Measurements from ENCODE around the gene CMTM7.
A peak's percentile ranks its signal among the peaks of the same experiment; 100 is the strongest.

The CMTM7 gene, protein sequence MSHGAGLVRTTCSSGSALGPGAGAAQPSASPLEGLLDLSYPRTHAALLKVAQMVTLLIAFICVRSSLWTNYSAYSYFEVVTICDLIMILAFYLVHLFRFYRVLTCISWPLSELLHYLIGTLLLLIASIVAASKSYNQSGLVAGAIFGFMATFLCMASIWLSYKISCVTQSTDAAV

DNA sequence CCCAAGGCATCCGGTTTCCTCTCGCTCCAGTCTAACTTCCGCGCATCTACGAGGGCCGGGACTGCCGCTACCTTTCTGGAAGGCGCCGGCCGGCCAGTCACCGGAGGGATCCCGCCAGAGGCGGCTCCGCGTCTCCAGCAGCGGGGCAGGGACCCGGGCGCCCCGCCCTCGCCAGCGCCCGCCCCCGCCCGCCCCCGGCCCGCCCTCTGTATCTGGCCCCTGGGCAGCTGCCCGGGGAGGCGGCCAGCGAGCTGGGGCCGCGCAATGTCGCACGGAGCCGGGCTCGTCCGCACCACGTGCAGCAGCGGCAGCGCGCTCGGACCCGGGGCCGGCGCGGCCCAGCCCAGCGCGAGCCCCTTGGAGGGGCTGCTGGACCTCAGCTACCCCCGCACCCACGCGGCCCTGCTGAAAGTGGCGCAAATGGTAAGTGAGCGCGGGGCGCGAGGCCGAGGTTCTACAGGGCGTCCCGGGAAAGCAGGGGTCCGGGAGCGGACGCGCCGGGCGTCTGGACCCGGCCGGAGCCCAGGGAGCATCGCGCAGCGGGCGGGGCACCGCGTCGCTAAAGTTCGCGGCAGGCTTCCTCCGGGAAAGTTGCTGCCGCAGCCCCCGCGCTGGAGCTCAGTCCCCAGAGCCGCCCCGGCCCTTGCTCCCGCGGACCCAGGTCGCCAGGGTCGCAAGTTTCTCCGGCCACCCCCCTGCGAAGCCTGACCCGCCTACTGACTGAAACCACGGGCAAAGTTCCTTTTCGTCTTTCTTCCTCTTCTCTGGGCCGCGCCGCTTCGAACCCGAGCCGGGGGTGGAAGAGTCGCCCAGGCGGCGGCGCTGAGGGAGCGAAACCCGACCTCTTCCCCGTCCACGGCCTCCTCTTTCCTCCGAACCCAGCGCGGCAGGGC, at the start of gene CMTM7:
CMTM7 (plus strand) TSS at position 211 of the 893 bp plus-strand sequence; CDS start at position 265, 54 bp downstream.
- no peak for DNase-seq

DNA sequence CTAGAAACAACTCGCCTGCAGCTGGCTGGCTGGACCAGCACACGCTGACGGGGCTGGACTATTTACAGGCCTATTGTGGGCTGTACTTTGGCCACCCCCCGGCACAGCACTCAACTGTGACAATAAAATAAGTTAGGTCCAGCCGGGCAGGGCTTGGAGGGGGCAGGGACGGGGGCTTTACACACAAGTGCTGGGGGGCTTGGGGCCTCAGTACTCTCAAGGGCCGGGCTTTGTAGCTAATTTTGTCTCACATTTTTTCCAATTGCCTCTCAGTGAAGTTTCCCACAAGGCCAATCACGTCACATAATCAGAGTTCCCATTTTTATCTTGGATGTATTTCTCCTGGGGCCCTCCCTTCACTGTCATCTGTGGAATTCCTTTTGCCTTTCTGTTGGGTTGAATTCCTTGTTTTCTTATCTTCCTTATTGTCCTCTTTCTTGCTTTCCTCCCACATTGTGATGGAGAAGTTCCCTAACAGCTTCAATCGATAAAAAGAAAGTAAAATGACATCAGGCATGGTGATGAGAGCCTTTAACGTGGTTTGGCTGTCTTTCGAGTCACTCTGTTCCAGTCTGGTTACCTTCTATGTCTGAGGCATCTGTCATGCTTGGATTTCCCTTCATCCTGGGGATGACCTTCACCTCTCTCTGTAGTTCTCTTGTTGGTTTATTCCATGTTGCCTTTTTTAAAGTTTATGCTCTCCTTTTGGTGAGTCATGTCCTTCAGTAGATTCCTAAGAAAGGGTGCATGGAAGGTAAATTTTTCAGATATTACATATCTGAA, 44.1 kb upstream of the CMTM7 start:
- DNase-seq, result no peak

DNA sequence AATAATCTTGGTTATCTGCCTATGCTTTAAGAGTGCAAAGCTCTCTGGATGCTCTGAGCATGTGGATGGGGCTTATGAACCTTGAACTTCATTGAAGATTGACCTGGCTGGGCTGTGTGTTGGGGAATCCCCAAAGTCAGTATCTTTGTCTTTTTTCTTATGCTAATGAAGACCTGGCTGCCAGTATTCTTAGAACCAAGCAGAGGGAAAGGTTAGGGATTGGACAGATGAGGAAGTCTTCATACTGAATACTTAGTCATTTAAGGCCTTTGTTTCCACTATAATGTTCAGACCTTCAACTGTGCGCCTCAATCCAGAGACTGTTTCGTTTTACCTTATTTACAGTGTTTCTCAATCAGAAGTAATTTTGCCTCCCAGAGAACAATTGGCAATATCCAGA, 42.5 kb upstream of the CMTM7 start:
- DNase-seq, result no peak

DNA sequence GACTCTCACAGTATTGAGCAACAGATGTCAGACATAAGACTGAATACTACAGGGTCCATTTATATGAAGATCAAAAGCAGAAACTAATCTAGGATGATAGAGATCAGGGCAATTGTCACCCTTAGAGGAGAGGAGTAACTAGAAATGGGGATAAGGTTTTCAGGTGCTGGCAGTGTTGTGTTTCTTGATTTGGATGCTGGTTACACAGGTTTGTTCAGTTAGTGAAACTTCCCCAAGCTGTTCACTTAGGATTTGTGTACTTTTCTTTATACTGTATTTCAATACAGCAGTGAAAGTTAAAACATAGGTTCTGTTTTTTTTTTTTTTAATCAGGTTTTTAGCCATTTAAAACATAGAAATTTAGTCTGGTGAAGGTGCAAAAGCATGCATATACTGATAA, 39.1 kb upstream of the CMTM7 start:
- DNase-seq, result no peak

DNA sequence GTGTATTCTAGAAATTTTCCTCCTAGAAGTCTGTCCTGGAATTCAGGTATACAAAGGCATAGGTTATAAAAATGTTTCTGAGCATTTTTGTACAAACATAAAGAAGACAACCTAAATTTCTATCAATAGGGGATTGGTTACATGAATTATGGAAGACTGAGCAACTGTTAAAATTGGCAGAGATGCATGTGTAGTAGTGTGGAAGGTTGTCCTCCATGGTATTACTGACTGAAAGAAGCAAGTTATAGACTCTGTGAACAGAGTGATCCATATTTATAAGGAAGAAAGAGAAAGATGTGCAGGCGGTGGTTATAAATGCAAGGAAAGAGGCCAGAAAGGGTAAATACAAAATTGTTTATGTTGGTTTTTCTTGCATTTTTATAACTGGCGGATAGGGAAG, 38.3 kb upstream of the CMTM7 start:
- no peak for DNase-seq

DNA sequence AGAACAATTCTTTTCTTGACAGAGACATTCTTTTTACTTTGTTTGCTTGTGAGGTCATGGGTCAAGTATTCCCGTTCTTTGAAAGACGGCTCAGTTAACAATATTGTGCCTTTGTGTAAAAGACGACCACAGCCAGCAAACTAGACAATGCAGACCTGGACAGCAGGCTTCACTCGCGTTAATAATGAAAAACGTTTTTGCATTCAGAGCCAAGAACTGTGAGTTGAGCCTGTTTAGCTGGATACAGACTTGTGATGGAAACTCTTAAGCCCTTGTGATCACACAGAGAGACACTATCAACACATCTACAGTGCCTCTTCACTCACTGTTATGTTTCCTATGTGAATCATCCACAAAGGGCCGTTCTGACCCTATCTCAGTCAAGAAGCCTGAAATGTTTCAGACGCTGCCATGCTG, 37.3 kb upstream of the CMTM7 start:
- DNase-seq, result no peak

DNA sequence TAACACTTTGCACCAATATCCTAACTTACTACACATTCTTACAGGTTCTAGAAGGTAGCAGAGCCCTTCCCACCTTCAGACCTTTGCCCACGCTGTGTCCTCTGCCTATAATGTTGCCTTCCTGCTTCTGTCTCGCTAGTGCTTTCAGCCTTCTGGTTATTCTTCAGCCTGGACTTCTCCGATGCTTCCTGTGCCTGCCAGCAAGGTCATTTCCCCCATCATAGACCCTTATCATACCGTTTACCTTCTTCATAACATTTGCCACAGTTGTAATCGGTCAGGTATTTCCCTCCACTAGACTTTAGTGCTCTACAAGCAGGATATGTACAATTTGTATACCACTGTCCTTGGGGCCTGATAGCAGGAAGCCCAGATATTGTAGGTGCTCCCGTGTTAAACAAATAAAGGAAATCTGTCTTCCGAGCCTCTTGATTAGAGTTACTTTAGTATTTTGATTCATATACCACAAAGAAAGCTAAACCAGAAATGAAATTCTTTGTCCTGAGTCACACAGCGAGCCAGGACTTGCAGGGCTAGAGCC, 35.8 kb upstream of the CMTM7 start:
- no peak for DNase-seq

DNA sequence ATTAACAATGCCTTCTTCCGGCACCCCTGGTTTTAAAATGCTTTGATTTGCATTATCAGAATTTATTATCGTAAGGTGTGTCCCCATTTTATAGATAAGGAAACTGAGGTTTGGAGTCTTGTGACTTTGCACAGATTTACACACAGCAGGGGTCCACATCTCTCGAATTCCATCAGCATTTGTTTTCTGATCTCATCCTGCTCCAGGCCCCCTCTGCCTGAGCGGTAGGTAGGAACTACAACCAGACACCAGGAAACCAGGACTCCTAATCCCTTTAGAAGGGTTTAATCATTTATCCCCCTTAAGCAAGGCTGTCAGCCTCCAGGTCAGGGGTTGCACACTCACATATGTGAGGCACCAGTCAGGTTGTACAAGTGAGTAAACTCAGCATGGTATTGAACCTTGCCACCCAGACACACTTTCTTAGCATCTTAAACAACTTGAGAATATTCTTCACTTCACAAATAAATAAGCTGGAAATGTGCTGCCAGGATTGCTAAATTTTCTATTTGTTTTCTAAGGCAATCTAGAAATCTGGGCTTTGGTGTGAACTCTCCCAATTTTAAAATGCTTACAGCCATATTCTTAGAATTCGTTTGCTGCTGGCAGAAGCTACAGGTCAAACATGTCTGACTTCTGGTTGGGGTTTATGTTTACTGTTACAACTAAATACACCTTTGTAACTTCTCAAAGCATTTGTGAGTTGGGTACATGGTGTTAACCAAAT, 31.7 kb upstream of the CMTM7 start:
- no peak for DNase-seq

DNA sequence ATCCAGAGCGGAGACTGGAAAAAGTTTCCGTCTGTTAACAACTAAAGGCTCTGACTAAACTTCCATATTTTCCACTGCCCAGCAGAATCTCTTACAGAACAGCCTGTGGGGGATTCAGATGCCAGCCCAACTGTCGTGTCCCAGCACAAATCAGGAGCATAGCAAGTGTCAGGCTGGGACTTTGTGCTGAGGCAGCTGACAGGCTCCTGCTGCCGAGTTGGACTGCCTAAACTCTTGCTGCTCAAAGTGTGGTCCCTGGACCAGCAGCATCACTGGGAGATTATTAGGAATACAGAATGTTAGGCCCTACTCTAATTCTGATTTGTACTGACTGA, 31.2 kb upstream of the CMTM7 start:
- no peak for DNase-seq

DNA sequence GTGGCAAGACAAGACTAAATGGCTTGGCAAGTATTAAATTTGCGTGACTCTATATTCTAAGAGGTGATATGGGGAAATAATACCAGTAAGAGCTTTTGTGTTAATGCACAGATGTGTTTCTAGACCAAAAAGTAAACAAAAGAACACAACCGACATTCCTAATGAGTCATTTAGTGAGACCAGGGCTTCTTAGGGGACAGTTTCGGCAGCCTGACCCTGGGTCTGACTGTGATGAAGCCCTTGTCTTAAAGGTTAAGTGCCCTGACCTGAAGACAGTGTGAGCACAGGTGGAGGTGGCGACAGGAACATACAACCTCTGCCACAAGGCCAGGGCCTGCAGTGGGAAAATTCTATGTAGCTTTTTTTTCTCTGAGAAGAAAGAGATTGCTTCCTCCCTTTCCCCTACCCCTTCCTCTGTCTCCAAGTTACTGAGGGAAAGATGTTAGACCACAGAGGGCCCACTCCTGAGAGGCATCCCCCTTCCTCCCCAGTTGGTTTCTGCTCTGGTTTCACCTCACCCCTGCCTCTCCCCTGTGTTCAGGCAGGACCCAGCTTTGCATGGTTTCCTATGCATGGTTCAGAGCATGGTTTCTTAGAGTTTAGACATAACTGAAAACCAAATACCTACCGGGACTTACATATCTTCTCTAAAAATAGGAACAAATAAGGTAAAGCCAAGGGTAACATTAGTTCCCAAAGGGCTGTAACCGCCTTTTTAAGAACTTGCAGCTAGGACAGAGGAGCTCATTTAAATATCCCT, 24.8 kb upstream of the CMTM7 start:
- no peak for DNase-seq

DNA sequence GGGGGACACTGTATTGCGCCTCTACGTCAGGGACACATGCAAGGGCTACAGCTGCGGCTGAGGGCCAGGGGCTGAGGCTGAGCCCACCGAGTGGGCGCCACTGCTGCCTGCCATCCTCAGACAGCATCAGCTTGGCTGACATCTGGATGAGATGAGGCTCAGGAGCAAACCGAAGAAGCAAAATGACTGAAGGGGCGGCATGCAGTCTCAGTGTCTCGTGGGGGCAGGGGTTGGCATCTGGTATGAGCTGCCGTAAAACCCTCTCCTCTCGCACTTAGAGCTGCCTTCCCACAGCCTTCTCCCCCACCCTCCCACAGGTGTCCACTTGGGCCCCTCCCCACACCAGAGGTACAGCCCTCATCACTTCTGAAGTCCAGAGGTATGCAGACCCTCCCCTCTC, 24.2 kb upstream of the CMTM7 start:
- no peak for DNase-seq

DNA sequence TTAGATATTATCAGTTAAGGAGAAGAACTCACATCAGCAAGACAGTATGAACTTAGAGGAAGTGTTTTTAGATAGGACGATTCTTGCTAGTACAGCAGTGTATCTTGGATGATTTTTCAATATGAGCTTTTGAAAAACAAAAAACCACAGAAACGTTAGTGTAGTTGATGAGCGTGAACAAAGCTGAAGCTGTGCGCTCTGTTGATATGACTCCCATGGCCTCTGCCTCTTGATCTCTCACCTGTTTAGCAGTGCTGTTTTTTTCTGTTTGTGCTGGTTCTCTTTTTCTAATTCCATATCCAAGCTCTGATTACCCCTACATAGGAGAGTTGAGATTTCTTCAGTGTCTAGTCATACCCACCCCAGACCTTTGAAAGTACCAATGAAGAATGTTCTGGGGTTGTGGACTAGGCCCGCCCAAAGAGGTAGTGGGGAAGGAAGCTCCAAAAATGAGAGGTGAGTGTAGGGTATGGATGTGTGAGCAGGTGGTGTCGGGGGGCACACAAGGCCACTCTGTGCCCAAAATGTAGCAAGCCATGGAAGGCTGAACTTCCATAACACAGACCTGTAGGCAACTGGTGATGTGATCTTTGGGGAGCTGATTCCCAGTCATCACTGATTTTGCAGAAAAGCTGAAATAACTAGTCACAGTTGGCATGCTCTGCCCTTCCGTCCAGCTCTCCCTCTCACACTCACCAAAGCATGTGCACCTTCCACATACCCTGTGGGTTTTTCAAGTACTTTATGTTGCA, 20.0 kb upstream of the CMTM7 start:
- DNase-seq, result no peak

DNA sequence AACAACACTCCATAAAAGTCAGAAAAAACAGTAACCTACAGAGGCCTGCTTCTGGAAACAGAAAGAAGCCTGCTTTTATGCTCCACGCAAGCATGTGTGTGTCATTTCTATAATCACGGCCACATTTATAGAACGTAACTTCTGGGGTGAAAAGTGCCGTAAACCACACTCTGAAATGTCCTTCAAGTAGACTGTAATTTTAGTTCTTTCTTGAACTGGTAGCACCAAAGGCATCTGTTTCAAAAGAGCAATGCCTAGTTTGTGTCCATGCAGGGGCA, 19.5 kb upstream of the CMTM7 start:
- DNase-seq, result no peak

DNA sequence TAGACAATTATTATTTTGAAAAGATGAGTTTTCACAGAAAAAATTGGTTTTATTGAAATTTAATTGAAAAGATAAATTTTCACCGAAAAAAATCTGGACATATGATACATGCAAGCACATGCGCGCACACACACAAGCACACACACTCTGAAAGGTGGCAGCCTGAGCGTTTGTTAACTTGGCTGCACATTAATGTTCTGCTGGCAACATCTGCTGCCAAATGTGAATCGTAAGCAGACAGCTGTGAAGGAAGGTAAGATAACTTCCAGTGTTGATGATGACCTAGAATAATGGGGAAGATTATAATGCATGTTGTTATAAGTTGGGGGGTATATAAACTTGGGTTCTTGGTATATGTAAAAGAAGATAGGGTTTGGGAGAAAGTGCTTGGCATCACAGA, 18.4 kb upstream of the CMTM7 start:
- DNase-seq, result no peak

DNA sequence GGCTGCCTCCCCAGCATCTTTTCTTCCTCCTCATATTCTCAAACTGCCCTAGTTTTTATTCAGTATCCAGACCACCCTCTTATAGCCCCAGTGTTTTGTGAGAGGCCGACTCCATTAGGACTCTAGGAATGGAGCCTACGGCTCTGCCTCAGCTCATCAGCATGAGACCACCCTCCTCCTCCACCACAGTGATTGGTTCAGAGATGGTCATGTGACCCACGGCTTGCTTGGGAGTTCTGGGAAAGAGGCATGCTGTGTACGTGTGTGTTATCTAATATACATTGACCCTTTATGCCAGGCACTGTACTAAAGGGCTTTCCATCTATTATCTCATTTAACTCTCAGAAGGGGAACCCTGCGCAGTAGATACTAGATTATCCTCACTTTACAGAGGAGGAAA, 17.8 kb upstream of the CMTM7 start:
- DNase-seq, result no peak

DNA sequence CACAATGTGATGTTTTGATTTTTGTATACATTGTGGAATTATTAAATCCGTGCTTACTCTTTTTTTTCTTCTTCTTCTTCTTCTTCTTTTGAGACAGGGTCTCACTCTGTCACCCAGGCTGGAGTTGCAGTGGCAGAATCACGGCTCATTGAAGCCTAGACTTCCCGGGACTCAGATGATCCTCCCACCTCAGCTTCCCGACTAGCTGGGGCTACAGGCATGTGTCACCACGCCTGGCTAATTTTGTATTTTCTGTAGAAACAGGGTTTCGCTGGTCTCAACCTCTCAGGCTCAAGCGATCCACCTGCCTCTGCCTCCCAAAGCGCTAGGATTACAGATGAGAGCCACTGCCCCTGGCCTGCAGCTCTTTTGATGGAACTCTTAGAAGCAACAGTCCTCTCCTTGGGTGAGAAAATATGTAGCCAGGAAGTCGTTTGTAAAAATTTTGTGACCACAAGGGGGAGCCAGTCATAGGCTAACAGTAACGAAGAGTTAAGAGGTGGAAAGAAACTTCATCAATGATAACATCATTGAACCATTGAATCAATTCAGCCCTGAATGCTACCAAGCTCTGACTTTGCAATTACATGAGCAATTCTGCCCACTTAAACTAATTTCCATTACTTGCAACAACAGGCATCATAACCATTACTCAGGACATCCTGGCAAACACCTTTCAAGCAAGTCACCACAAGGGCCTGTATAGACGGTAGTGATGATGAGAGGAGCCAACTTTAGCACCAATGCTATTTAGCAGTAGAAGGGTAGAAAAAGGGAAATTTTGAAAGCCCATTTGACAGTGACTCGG, 16.7 kb upstream of the CMTM7 start:
- DNase-seq, result peak; percentile 44

DNA sequence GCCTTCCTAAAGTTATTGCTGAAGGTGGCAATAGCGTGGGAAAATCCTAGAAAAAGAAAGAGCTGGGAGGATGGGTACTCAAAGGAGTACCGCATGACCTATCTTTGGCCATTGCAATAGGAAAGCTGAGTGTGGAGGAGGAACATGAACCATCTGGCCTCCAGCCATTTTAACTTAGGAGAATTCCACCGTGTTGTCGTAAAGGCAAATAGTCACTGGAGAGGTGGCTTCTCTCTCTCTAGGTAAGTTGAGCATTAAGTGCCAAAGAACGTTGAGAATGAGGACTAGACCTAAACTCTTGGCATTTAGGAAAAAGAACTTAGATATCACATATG, 16.1 kb upstream of the CMTM7 start:
- no peak for DNase-seq

DNA sequence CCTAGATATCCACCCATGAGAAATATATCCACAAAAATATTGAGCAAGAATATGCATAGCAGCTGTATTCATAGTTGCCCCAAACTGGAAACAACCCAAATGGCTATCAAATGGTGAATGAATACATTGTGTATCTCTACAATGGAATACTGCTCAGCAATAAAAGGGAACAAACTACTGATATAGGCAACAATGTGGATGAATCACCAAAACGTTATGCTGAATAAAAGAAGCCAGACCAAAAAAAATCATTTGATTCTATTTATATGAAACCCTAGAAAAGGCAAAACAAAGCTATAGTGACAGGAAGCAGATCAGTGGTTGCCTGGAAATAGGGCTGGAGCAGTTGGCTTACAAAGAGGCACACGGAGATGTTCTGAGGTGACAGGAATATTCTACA, 15.5 kb upstream of the CMTM7 start:
- DNase-seq, result no peak

DNA sequence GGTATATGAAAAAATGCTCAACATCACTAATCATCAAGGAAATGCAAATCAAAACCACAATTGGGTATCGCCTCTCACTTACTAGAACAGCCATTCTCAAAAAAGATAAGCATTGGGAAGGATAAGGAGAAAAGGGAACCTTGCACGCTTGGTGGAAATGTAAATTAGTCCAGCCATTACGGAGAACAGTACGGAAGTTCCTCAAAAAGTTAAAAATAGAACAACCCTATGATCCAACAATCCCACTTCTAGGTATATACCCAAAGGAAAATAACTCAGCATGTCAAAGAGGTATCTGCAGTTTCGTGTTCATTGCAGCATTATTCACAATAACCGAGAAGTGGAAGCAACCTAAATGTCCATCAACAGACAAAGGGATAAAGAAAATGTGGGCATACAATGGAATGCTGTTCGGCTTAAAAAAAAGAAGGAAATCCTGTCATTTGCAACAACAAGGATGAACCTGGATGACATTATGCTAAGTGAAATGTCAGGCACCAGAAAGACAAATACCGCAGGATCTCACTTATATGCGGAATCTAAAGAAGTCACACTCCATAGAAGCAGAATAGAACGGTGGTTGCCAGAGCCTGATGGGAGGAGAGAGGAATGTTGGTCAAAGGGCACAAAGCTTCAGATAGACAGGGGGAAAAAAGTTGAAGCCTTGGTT, 11.7 kb upstream of the CMTM7 start:
- DNase-seq, result no peak

DNA sequence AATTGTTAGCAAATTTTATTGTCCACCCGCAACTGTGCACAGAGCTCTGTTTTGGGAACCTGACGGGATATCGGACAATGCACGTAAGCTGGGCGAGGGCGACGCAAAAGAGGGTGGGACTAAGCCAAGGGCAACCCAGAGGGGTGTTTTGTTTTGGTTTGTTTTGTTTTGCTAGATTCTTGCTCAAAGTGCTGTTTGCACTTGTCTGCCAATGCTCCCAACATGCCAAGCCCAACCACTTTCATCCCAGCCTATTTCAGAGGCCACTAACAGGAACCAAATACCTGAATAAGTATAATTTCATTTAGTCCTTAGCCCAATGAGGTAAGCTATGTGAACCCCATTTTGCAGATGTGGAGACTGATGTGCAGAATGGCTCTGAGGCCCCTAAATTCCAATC, 9.7 kb upstream of the CMTM7 start:
- DNase-seq, result no peak

Data from NCI-H1105 treated with DMSO at 0.1 percent for 48 hours (cell line).